ENCODE results near the gene TMEM132D.

The TMEM132D gene

GRCh38 chr12:129527506-129527905 lies 376.3 kb downstream of the TMEM132D start:
- ChIA-PET POLR2A (ENCODE audit: low non-redundant PET) (no interaction called here), CTCF (interaction anchor here (0.6 kb wide), 1 partner anchor 425 kb away, joined by 3 read pairs; no protein-coding TSS in a partner anchor)
- no peak for DNase-seq (ENCODE audit: low spot score)
- no peak for TF ChIP-seq CTCF (conservative IDR thresholded peaks at IDR 0.05; ENCODE audit: low read depth)
- no peak overlapping the region for H3K27ac ChIP-seq

GRCh38 chr12:129523621-129524020 lies 380.2 kb downstream of the TMEM132D start:
- no peak for TF ChIP-seq CTCF (conservative IDR thresholded peaks at IDR 0.05; ENCODE audit: low read depth)
- POLR2A ChIA-PET (ENCODE audit: low non-redundant PET), result no interaction called here
- no peak overlapping the region for H3K27ac ChIP-seq
- CTCF ChIA-PET, result no interaction called here
- no peak for DNase-seq (ENCODE audit: low spot score)

GRCh38 chr12:129520739-129521138 lies 383.1 kb downstream of the TMEM132D start:
- H3K27ac ChIP-seq, result no peak overlapping the region
- no peak for TF ChIP-seq CTCF (conservative IDR thresholded peaks at IDR 0.05; ENCODE audit: low read depth)
- ChIA-PET POLR2A (ENCODE audit: low non-redundant PET) (no interaction called here), CTCF (no interaction called here)
- no peak for DNase-seq (ENCODE audit: low spot score)

GRCh38 chr12:129503802-129504201 lies 400.0 kb downstream of the TMEM132D start:
- no peak for TF ChIP-seq CTCF (conservative IDR thresholded peaks at IDR 0.05; ENCODE audit: low read depth)
- ChIA-PET POLR2A (ENCODE audit: low non-redundant PET) (no interaction called here), CTCF (no interaction called here)
- no peak for DNase-seq (ENCODE audit: low spot score)
- no peak overlapping the region for H3K27ac ChIP-seq

GRCh38 chr12:129496226-129496625 lies 407.6 kb downstream of the TMEM132D start:
- CTCF ChIA-PET, result no interaction called here
- peak; percentile 9 for DNase-seq (ENCODE audit: low spot score)
- no peak for TF ChIP-seq CTCF (conservative IDR thresholded peaks at IDR 0.05; ENCODE audit: low read depth)
- POLR2A ChIA-PET (ENCODE audit: low non-redundant PET), result no interaction called here
- no peak overlapping the region for H3K27ac ChIP-seq

GRCh38 chr12:129494766-129495165 lies 409.1 kb downstream of the TMEM132D start:
- ChIA-PET POLR2A (ENCODE audit: low non-redundant PET) (no interaction called here), CTCF (no interaction called here)
- no peak for DNase-seq (ENCODE audit: low spot score)
- no peak overlapping the region for H3K27ac ChIP-seq
- TF ChIP-seq CTCF (conservative IDR thresholded peaks at IDR 0.05; ENCODE audit: low read depth), result no peak

GRCh38 chr12:129494260-129494659 lies 409.6 kb downstream of the TMEM132D start:
- no peak overlapping the region for H3K27ac ChIP-seq
- TF ChIP-seq CTCF (conservative IDR thresholded peaks at IDR 0.05; ENCODE audit: low read depth), result no peak
- ChIA-PET POLR2A (ENCODE audit: low non-redundant PET) (no interaction called here), CTCF (no interaction called here)
- no peak for DNase-seq (ENCODE audit: low spot score)

Measured in RWPE1 (cell line).